Activated gamma-delta T cell (primary cell): ENCODE data around the gene RNF126.
A peak's percentile ranks its signal among the peaks of the same experiment; 100 is the strongest.
"Not testable (repeated sequence)": the region's sequence is repeated elsewhere in the genome, so short reads cannot be mapped to it uniquely, and the experiment has no call there.

Experiments used
- DNase-seq: peaks from one replicate; lab custom pipeline; 2025; lab: John Stamatoyannopoulos, UW
- total RNA-seq, 2 donors: gene quantifications; one replicate each; lab custom pipeline; 2026; lab: John Stamatoyannopoulos, UW

RNF126 gene
- 70.4 to 78.7 reads per million in 2 donors for total RNA-seq

DNA sequence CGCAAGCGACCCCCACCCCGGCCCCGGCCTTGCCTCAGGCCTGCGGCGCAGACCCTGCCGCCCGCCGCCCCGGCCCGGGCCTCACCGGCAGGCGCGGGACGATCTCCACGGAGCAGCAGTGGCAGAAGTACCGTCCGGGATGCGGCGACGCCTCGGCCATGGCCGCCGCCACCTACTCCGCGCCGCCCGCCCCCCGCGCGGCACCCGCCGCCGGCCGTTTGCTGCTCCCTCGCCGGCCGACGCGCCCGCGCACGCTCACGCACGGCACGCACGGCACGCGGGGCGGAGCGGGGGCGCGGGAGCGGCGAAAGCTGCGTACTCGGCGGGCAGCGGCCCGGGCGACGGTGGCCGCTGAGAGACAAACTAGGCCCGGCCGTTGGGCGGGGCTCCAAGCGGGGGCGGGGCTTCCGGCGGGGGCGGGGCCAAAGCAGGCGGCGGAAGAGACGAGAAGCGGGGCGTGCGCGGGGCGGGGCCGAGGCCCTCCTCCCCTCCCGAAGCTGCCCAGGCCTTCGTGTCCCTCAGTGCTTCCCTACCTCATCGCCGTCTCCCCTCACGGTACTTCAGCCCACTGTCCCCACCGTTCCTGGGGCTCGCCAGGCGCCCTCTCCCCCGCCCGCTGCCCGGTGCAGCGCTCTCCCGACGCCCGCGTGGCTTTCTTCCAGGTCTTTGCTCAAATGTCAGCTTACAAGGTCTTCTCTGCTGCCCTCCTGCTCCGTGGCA lies at the start of gene RNF126:
RNF126 (minus strand) TSS at position 253 of the 720 bp plus-strand sequence; CDS start at position 160, 93 bp downstream.
- DNase-seq = peak; percentile 95

DNA sequence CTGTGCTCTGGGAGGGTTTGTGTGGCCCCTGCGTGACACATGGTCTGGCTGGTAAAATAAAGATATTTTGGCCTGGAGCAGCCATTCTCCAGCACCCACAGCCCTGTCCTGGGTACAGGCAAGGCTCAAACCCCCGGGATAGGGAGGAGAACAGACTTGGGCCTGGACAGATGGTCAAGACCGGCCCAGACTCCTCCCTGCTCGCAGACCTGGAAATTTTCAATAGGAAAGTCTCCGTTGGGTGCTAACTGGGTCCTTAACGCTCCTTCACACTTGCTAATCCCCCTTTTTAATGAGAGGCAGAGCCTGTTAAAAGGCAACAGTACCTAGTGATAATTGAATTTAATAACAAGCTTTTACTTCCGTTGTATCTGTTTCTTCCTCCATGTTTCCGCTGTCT lies 48.2 kb upstream of the RNF126 start:
- no peak for DNase-seq

DNA sequence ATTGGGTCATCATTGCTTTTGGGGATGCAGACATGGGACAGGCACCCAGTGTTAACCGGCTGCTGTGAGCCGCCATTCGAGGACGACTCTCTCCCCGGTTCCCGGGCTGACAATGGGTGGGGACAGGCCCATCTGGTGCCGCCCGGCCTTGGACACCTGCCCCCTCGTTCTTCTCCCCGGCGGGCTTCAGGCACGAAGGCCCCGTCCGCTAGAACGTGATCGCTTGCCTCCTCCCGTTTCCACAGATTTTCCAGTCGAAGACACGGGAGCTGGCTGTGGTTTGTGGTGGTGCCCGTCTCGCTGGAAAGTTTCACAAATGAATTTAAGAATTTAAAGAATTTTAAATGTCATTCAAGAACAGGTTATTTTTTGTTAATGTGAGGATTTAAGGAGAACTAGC lies 47.8 kb upstream of the RNF126 start:
- no peak for DNase-seq

DNA sequence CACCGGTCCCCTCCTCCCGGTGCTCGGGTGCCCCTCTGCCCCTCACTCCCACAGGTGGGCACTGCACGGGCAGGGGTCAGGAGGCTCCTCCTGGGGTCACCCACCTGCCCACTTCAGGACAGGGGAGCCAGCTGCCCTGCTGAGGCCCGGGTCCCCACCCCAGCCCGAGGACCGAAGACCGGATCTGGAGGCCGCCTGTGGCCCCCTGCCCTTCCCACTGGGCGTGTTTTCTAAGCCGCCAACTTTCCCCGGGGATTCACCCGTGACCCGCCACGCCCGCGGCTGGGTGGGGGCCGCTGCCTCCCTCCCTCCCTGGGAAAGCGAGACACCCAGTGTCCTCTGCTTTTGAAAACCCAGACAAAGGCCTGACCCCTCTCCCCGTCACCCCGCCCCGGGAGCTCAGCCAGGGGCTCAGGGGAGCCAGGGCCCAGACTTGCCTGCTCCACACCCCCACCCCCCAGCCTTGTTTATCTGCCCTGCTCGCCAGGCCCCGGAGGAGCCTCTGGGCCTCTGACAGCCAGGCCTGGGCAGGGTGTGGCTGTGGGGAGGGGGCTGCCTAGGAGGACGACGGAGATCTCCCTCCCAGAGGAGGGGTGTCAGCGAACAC lies 47.1 kb upstream of the RNF126 start:
- DNase-seq = no peak

DNA sequence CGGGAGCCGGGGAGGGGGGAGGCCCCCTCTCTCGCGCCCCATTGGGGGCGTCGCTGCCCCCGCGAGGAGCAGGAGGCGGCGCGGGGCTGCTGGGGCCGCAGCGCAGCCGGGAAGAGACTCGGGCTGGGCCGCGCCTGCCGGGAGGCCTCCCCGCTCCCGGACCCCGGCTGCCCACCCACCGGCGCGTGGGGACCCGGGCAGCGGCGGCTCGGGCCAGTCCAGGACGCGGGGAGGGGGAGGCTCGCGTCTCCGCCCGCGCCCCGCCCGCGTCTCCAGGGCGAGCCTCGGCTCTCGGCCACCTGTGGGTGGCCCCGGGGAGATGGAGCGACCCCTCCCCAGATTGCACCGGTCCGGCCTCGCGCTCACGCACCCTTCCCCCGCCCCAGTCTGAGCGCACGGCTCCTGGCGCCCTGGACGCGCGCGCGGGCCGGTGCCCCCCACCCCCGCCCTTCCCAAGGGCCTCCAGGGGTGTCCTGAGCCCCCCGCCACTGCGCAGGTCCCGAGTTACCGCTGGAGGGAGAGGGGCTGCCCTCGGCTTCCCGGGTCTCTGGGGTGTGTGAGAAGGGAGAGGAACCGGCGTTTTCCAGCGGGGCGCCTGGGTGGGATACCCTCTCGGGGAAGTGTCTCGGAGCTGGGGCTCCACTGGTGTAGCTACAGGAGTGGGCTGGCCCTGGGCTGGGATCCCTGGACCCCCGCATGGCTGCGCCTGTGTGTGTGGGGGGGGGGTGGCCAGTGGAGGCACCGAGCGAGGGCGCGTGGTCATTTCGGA lies 46.4 kb upstream of the RNF126 start:
- no peak for DNase-seq

DNA sequence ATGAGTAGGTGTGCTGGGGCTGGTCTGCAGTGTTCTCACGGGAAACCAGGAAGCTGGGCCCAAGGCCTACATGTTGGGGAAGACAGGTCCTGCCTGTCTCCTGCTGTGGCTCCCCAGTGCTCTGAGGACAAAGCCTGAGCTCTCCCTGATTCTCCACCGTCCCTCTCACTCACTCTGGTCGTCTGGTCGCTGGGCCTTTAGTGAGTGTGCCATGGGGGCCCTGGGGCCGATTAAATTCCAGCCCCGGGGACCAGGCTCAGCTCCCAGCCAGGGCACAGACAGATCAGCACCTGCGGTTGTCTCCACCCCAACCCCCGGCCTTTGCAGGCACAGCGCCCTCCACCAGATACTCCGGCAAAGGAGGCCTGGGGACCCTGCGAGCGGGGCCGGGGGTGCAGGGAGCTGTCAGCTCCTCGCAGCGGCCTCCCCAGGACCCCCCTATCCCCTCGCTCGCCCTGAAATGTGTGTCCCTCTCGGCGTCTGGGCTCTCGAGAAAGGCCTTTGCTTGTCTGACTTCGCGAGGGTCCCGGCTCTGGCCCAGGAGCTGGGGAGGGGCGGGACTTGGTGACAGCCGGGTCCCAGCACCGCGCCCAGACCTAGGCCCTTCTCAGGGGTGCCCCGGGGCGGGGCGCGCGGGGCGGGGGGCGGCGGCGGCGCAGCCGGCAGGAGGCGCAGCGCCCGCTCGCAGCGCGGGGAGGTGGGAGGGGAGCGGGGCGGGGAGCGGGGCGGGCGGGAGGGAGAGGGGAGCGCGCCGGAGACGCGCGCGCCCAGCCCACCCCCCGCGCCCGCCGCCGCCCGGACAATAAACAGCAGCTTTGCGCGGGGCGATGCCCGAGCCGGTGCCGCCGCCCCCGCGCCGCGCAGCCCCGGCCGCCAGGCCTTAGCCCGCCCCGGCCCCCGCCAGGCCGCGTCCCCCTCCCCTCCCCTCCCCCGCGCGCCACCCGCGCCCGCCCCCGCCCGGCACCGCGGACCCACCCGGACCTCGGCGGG lies 45.4 kb upstream of the RNF126 start, which contains the start of gene PALM:
PALM (plus strand) TSS at position 782 of the 990 bp plus-strand sequence. CDS start 212 bp downstream, outside the sequence.
- DNase-seq = no peak

DNA sequence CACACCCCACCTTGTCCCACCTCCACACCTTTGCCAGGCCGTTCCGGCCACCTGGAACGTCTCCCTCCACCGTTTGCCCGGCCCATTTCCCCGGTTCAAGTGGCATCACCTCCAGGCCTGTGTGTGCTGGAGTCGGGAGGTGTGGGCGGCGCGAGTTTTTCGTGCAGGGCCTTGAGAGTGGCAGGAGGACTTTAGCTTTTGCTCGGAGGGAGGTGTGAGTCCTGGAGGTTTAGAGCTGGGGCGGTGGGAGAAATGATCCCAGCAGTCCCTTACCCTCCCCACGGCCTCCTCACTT lies 41.4 kb upstream of the RNF126 start:
- no peak for DNase-seq

DNA sequence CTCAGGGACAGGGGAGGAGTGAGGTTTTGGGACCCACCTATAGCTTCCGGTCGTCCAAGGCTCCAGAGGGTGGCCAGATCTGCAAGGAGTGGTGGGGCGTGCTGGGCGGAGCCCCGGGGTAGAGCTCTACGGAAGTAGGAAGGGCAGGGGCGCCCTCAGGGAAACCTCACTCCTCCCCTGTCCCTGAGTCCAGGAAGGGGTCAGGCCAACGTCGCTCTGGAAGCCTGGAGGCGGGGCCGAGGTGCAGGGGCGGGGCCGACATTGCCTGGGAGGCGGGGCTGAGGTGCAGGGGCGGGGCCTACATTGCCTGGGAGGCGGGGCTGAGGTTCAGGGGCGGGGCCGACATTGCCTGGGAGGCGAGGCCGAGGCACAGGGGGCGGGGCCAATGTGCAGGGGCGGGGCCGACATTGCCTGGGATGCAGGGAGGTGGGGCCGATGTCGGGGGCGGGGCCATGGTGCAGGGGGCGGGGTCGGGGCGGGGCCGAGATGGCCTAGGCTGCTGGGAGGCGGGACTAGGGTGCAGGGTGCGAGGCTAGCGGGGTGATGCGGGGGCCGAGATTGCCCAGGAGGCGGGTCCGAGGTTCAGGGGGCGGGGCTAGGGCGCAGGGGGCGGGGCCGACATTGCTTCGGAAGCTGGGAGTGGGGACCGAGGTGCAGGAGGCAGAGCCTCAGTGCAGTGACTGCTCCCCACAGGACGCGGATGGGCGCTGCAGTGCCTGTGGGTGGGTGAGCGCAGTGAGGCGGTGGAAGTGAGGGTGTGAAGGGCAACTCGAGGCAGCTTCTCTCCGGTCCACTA lies 40.8 kb upstream of the RNF126 start:
- peak; percentile 61 for DNase-seq

DNA sequence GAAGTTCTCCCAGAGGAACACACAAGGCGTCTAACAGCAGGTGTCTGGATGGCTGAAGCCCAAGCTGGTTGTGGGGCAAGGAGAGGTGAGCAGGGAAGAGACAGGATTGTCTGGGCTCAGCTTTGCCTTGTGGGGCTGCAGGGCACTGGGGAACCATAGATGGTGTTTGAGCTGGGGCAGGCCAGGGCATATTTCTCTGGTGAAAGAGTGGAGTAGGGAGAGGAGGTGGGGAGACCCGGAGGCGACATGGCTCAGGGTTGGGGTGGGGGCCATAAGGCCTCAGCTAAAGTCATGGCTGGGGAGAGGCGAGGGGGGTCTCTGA lies 40.3 kb upstream of the RNF126 start:
- no peak for DNase-seq

DNA sequence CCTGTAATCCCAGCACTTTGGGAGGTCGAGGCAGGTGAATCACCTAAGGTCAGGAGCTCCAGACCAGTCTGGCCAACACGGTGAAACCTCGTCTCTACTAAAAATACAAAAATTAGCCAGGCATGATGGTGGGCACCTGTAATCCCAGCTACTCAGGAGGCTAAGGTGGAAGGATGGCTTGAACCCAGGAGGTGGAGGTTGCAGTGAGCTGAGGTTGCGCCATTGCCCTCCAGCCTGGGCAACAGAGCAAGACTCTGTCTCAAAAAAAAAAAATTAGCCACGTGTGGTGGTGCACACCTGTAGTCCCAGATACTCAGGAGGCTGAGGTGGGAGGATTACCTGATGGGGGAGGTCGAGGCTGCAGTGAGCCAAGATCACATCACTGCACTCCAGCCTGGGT lies 39.8 kb upstream of the RNF126 start:
- not testable (repeated sequence) for DNase-seq

DNA sequence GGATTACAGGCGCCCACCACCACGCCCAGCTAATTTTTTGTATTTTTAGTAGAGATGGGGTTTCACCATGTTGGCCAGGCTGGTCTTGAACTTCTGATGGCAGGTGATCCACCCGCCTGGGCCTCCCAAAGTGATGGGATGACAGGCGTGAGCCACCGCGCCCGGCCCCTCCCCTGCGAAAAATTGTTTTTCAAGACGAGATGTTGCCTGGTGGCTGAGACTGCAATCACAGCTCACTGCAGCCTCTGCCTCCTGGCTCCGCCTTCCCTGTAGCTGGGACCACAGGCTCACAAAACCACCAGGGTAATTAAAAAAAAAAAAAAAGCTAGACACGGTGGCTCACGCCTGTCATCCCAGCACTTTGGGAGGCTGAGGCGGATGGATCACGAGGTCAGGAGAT lies 36.9 kb upstream of the RNF126 start:
- not testable (repeated sequence) for DNase-seq

DNA sequence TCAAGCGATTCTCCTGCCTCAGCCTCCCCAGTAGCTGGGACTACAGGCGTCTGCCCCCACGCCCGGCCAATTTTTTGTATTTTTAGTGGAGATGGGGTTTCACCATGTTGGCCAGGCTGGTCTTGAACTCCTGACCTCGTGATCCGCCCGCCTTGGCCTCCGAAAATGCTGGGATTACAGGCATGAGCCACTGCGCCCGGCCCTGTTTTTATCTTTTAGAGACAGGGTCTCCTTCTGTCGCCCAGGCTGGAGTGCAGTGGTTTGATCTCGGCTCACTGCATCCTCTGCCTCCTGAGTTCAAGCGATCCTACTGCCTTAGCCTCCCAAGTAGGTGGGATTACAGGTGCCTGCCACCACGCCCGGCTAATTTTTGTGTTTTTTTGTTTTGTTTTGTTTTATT lies 35.5 kb upstream of the RNF126 start:
- not testable (repeated sequence) for DNase-seq

DNA sequence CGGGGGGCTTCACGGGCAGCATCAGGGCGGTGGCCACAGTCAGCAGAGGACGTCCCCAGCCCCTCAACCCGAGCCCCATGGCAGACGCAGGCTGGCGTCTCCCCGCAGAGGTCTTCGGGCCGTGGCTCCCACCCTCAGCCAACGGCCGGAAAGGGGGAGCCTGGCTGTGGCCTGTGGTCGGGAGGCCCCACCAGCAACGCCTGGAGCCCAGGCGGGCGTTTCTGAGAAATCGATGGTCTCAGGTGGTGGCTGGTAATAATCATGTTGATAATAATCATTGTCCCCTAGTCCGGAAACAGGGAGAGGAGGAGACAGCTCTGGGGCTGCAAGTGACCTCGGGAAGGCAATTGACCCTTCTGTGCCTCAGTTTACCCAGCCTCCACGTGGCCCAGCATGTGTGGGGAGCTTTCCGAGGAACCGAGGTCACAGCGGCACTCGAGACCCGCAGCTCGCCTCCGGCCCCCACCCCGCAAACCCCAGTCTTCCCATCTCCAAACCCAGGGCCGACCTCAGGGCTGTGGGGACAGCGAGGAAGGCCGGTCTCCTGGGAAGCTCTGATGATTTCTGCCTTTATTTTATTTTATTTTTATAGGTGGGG lies 32.4 kb upstream of the RNF126 start, which contains the start of gene PRSS57:
PRSS57 (minus strand) TSS at position 101 of the 598 bp plus-strand sequence; CDS start at position 79, 22 bp downstream.
- DNase-seq = no peak

DNA sequence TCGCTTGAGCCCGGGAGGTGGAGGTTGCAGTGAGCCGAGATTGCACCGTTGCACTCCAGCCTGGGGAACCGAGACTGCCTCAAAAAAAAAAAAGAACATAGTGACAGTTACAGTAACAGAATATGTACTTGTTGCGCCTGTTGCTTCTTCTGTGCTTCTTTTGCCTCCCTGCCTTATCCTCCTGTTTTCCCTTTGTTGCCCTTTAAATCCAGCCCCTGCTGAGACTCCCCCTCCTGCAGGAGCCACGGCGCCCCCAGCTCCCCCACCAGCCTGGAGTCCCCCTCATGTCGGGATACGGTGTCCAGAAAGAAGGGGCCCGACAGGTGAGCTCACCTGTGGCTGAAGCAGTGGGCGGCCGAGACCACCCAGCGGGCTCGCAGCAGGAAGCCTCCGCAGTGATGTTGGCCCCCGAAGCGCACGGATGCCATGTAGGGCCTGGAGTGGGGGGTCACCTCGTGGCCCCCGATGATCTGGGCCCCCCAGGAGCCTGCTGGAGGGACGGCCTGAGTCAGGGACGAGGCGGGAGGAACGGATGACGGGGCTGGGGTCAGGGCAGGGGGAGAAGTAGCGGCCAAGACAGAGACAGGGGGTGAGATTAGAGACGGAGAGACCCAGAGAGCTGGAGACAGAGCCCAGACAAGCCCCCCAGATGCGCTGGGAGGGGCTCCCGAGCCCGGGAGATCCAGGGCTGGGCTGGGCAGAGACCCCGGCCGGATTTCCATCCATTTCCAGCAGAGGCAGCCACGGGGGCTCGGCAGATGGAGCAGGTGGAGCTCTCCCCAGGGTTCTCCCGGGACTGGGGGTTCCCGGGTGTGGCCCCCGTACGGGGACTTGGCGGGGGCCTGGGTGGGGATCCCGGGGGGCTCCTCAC lies 31.7 kb upstream of the RNF126 start:
- DNase-seq = no peak

DNA sequence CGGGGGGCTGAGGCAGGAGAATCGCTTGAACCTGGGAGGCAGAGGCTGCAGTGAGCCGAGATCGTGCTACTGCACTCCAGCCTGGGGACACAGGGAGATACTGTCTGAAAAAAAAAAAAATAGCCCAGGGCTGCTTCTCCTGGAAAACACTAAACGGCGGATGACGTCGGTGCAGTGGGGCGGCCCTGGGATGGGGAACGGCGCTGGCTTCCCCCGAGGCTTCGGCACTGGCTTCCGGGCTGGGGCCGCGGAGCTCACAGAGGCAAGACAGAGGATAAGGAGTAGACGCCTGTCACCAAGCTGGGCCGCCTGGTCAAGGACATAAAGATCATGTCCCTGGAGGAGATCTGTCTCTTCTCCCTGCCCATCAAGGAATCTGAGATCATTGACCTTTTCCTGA lies 27.2 kb upstream of the RNF126 start:
- DNase-seq = no peak

DNA sequence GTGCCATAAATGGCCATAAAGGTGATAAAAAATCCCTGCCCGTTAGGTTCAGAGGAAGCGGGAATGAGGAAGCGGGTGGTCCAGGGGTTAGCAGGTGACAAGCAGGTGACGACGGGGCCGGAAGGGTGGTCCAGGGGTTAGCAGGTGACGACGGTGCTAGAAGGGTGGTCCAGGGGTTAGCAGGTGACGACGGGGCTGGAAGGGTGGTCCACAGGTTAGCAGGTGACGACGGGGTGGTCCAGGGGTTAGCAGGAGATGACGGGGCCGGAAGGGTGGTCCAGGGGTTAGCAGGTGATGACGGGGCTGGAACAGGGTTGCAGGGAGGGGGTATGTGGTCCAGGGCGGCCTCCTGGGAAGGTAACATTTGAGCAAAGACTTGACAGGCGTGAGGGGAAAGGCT lies 26.0 kb upstream of the RNF126 start:
- no peak for DNase-seq

DNA sequence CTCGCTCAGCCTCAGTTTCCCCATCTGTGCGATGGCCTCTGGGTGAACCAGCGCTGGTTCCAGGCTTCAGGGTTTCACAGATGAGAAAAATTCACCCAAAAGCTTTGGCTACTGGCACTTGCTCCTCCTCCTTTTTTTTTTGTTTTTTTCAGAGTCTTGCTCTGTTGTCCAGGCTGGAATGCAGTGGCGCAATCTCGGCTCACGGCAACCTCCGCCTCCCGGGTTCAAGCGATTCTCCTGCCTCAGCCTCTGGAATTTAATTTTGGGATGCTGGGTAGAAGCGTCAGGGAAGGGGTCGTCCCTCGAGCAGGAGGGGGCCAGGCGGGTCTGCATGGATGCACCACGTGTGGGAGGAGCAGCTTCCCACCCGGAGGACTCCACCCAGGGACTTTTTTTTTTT lies 25.2 kb upstream of the RNF126 start:
- DNase-seq = no peak

DNA sequence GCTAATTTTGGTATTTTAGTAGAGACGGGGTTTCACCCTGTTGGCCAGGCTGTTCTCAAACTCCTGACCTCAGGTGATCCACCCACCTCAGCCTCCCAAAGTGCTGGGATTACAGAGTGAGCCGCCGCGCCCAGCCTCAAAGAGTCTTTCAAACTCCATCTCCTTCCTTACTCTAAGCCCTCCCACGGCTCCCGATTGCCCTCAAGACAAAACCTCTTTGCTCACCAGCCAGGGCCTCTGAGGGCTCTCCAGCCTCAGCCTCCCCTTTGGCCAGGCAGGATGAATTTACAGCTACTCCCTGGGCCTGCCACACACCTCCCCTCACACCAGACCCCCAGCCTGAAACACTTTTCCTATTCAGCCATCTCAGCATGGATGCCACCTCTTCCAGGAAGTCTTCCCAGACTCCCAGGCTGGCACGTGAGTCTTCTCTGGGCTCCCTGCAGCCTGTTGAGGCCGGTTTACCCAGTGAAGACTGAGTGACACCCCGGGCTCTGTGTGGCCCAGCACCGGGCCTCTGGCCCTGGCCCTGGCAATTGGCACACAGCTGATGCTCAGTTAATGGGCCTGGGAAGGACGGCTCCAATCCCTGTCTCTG lies 24.7 kb upstream of the RNF126 start:
- no peak for DNase-seq
